ENCODE data around the gene SEZ6L.

Gene SEZ6L

GRCh38 chr22:26359156-26359555, 189.9 kb downstream of the SEZ6L start:
- in situ Hi-C loops (cut with MboI; ENCODE audit: low pct_unique_long_range_greater_than_20kb, low sequenced_read_pairs) = no loop called here
- no peak for DNase-seq

GRCh38 chr22:26360169-26360885, 191.1 kb downstream of the SEZ6L start:
- in situ Hi-C loops (cut with MboI; ENCODE audit: low pct_unique_long_range_greater_than_20kb, low sequenced_read_pairs) = no loop called here

GRCh38 chr22:26362471-26362870, 193.2 kb downstream of the SEZ6L start:
- no peak for DNase-seq
- in situ Hi-C loops (cut with MboI; ENCODE audit: low pct_unique_long_range_greater_than_20kb, low sequenced_read_pairs) = no loop called here

More at GRCh38 chr22:26360169-26360885, 191.1 kb downstream of the SEZ6L start:
- DNase-seq = peak; percentile 92

GRCh38 chr22:26364066-26365015, 195.1 kb downstream of the SEZ6L start:
- peak; percentile 81 for DNase-seq
- in situ Hi-C loops (cut with MboI; ENCODE audit: low pct_unique_long_range_greater_than_20kb, low sequenced_read_pairs) = no loop called here

GRCh38 chr22:26367402-26368245, 198.4 kb downstream of the SEZ6L start:
- in situ Hi-C loops (cut with MboI; ENCODE audit: low pct_unique_long_range_greater_than_20kb, low sequenced_read_pairs) = no loop called here
- DNase-seq = peak; percentile 75

GRCh38 chr22:26372890-26373289, 203.6 kb downstream of the SEZ6L start:
- DNase-seq = no peak
- in situ Hi-C loops (cut with MboI; ENCODE audit: low pct_unique_long_range_greater_than_20kb, low sequenced_read_pairs) = no loop called here

- no peak for DNase-seq
- in situ Hi-C loops (cut with MboI; ENCODE audit: low pct_unique_long_range_greater_than_20kb, low sequenced_read_pairs) = no loop called here
Observed at GRCh38 chr22:26374391-26375026, 205.2 kb downstream of the SEZ6L start.

GRCh38 chr22:26377170-26377830, 208.0 kb downstream of the SEZ6L start:
- in situ Hi-C loops (cut with MboI; ENCODE audit: low pct_unique_long_range_greater_than_20kb, low sequenced_read_pairs) = no loop called here
- peak; percentile 68 for DNase-seq

GRCh38 chr22:26380072-26380830, 211.0 kb downstream of the SEZ6L start:
- in situ Hi-C loops (cut with MboI; ENCODE audit: low pct_unique_long_range_greater_than_20kb, low sequenced_read_pairs) = no loop called here
- DNase-seq = no peak

GRCh38 chr22:26382782-26383181, 213.5 kb downstream of the SEZ6L start:
- in situ Hi-C loops (cut with MboI; ENCODE audit: low pct_unique_long_range_greater_than_20kb, low sequenced_read_pairs) = no loop called here
- DNase-seq = no peak

GRCh38 chr22:26383968-26384556, 214.8 kb downstream of the SEZ6L start:
- in situ Hi-C loops (cut with MboI; ENCODE audit: low pct_unique_long_range_greater_than_20kb, low sequenced_read_pairs) = no loop called here
- DNase-seq = no peak

- DNase-seq = no peak
- in situ Hi-C loops (cut with MboI; ENCODE audit: low pct_unique_long_range_greater_than_20kb, low sequenced_read_pairs) = no loop called here
Observed at GRCh38 chr22:26385164-26385563, 215.9 kb downstream of the SEZ6L start.

- in situ Hi-C loops (cut with MboI; ENCODE audit: low pct_unique_long_range_greater_than_20kb, low sequenced_read_pairs) = no loop called here
- DNase-seq = no peak
Observed at GRCh38 chr22:26389125-26389524, 219.9 kb downstream of the SEZ6L start.

- DNase-seq = no peak
- in situ Hi-C loops (cut with MboI; ENCODE audit: low pct_unique_long_range_greater_than_20kb, low sequenced_read_pairs) = no loop called here
Observed at GRCh38 chr22:26391091-26391490, 221.8 kb downstream of the SEZ6L start.

- no peak for DNase-seq
- in situ Hi-C loops (cut with MboI; ENCODE audit: low pct_unique_long_range_greater_than_20kb, low sequenced_read_pairs) = no loop called here
Observed at GRCh38 chr22:26391623-26392022, 222.4 kb downstream of the SEZ6L start.

GRCh38 chr22:26393929-26394328, 224.7 kb downstream of the SEZ6L start:
- DNase-seq = no peak
- in situ Hi-C loops (cut with MboI; ENCODE audit: low pct_unique_long_range_greater_than_20kb, low sequenced_read_pairs) = no loop called here

- DNase-seq = no peak
- in situ Hi-C loops (cut with MboI; ENCODE audit: low pct_unique_long_range_greater_than_20kb, low sequenced_read_pairs) = no loop called here
Observed at GRCh38 chr22:26394777-26395176, 225.5 kb downstream of the SEZ6L start.

All from KBM-7 (cell line).